PC-9 (cell line): Measurements from ENCODE around the gene CSK.

ENCODE experiments used
- EZH2 ChIP-seq: fragments of 200-600 bp; sonication (generic); IDR thresholded peaks from 2 replicates; pipeline ENCODE4 v1.8.0; 2017; ENCODE audit warnings: antibody characterized with exemption, low read depth
- TF ChIP-seq, protein P1 (sequence below): fragments of 200-600 bp; sonication (generic); conservative IDR thresholded peaks from 2 replicates; pipeline ENCODE4 v1.6.1; 2017; ENCODE audit warnings: mixed run types, antibody characterized with exemption, mild to moderate bottlenecking, moderate library complexity

DNA sequence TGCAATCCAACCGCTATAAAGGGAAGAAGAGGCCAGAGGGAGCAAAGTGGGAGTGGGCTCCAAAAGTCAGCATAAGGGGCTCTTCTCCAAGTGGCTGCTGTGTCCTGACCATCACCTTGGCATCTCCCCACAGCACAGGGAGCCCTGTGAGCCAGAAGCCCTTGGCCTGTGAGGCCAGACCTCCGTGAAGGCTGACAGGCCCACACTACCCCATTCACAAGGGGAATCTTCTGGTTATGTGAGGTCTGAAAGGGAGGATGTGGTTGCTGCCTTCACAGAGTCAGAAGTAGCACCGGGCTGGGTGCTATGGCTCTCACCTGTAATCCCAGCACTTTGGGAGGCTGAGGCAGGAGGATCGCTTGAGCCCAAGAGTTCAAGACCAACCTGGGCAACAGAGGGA, 63.7 kb downstream of the CSK start:
- TF ChIP-seq, protein P1, sequence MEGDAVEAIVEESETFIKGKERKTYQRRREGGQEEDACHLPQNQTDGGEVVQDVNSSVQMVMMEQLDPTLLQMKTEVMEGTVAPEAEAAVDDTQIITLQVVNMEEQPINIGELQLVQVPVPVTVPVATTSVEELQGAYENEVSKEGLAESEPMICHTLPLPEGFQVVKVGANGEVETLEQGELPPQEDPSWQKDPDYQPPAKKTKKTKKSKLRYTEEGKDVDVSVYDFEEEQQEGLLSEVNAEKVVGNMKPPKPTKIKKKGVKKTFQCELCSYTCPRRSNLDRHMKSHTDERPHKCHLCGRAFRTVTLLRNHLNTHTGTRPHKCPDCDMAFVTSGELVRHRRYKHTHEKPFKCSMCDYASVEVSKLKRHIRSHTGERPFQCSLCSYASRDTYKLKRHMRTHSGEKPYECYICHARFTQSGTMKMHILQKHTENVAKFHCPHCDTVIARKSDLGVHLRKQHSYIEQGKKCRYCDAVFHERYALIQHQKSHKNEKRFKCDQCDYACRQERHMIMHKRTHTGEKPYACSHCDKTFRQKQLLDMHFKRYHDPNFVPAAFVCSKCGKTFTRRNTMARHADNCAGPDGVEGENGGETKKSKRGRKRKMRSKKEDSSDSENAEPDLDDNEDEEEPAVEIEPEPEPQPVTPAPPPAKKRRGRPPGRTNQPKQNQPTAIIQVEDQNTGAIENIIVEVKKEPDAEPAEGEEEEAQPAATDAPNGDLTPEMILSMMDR = no peak
- no peak for TF ChIP-seq EZH2
